Psoas muscle (tissue), 8 donors: ENCODE data around the gene ETV5. TPM values are rescaled to one million over a fixed set of nuclear protein-coding genes. Genes with fewer than 3 reads are reported as not detected.

Source experiments
- ATAC-seq, 4 donors: fragments of 200-7000 bp; cut with Tn5 transposase; one replicate each; pipeline ENCODE4 v1.9.1; 2020; ENCODE audit warnings: moderate library complexity in 3 of 4, mild to moderate bottlenecking in 2 of 4
- DNase-seq, 2 donors: peaks; one replicate each; pipeline ENCODE4 v3.0.0-alpha.2; 2020
- H3K27ac ChIP-seq: fragments of 200-600 bp; one replicate; pipeline ENCODE4 v1.8.0; 2022
- H3K27me3 ChIP-seq, 3 donors: fragments of 200-600 bp in 1 of 3; one replicate each; pipeline versions ENCODE4 v1.6.1 to v1.8.0; 2013 to 2022; ENCODE audit warnings: low read length in 2 of 3, mild to moderate bottlenecking in 2 of 3, moderate library complexity in 1 of 3; ENCODE audit not compliant: insufficient read depth in 3 of 3
- H3K36me3 ChIP-seq, 2 donors: fragments of 200-600 bp in 1 of 2; one replicate each; pipeline versions ENCODE4 v1.6.1 to v1.8.0; 2013 to 2022; ENCODE audit warnings: low read depth in 1 of 2, mild to moderate bottlenecking in 1 of 2, moderate library complexity in 1 of 2; ENCODE audit not compliant: insufficient read depth in 1 of 2
- H3K4me1 ChIP-seq: fragments of 200-600 bp; one replicate; pipeline ENCODE4 v1.8.0; 2022
- H3K4me3 ChIP-seq: fragments of 200-600 bp; one replicate; pipeline ENCODE4 v1.8.0; 2022; ENCODE audit warnings: mild to moderate bottlenecking
- H3K9me3 ChIP-seq: fragments of 200-600 bp; one replicate; pipeline ENCODE4 v1.8.0; 2022
- CTCF ChIP-seq: fragments of 200-600 bp; IDR thresholded peaks from one replicate; pipeline ENCODE4 v1.8.0; 2022; ENCODE audit warnings: antibody characterized with exemption
- WGBS, 3 donors: extraction: QIAGEN DNeasy Blood & Tissue Kit; methylation state at CpG; one replicate each; pipeline versions ENCODE4 v1.1.6 to v1.1.7; 2013; 5-methylcytosine and 5-hydroxymethylcytosine counted together
- intact Hi-C, 2 donors: fragments of 100-400 bp; cut with DNase I; formaldehyde crosslinking; loops; one replicate each; pipeline versions ENCODE4 v1.11.0 to v1.14.2; 2022
- polyA plus RNA-seq, 3 donors: library from polyadenylated mRNA; stranded (reverse); fragments of 200-250 nt; gene quantifications; one replicate each; pipeline ENCODE4 v1.2.3, GENCODE V29; 2013
- total RNA-seq, 4 donors: library from RNA; stranded (reverse); fragmentation: NEBNext Ultra II Directional in 2 of 4; extraction: Animal tissue kit (Norgen Biotek cat#: 25700) in 2 of 4; gene quantifications; one replicate each; pipeline versions ENCODE4 v1.2.1 to v1.2.4, GENCODE V29; 2021 to 2023
- donor health status: healthy with polysubstance abuse.
- donor health status: DM: no; HTN: no; CAD: no; lungs with moderate emphysema.
- donor health status: Bipolar disorder and iron deficiency.
- donor health status: healthy.
- donor health status: DM: yes; HTN: yes; CAD: no.
- donor health status: DM: no; HTN: no; CAD: no.
- donor health status: DM: no; HTN: no; CAD: no.
- donor health status: DM: yes; HTN: yes; CAD: no.

ETV5 gene
- total and polyA plus RNA-seq, 7 donors = 7.2 to 47.1 (median 8.0) TPM

- 53 to 67% (median 58%) methylated on average over 12 of the region's 12 CpGs for WGBS, 3 donors
Measured at GRCh38 chr3:186053954-186054791, 54.7 kb downstream of the ETV5 start.

GRCh38 chr3:186052096-186052840 lies 56.6 kb downstream of the ETV5 start:
- Histone ChIP-seq H3K36me3 (peaks cover 4 to 48% of the 10 kb centered on the region in 2 donors), H3K27me3 (no peaks in the 10 kb centered on the region), H3K4me1 (no peaks in the 10 kb centered on the region), H3K9me3 (no peaks in the 10 kb centered on the region), H3K27ac (no peak overlapping the region), H3K4me3 (no peak overlapping the region)
- WGBS, 3 donors = 91 to 95% (median 91%) methylated on average over 7 of the region's 7 CpGs
- TF ChIP-seq CTCF = no peak
- DNase-seq = no peak
- ATAC-seq = no peak
- intact Hi-C loops = no loop called here

More at GRCh38 chr3:186053954-186054791, 54.7 kb downstream of the ETV5 start:
- Histone ChIP-seq H3K36me3 (peaks cover 4 to 29% of the 10 kb centered on the region in 2 donors), H3K4me3 (no peak overlapping the region), H3K9me3 (no peaks in the 10 kb centered on the region), H3K27me3 (no peaks in the 10 kb centered on the region), H3K4me1 (no peaks in the 10 kb centered on the region), H3K27ac (no peak overlapping the region)
- DNase-seq = no peak
- intact Hi-C loops = no loop called here
- peak in 1 of 4 donors; percentile 41 for ATAC-seq
- TF ChIP-seq CTCF = no peak

- ATAC-seq (no peak), DNase-seq (no peak)
- peaks cover 0 to 15% (median 0%) of the 10 kb centered on the region in 3 donors for H3K27me3 ChIP-seq
- H3K9me3 ChIP-seq = no peaks in the 10 kb centered on the region
- no peak overlapping the region for H3K27ac ChIP-seq
- WGBS, 3 donors = 88 to 90% (median 90%) methylated on average over 4 of the region's 4 CpGs
- no peak overlapping the region for H3K4me3 ChIP-seq
- peaks cover 4 to 45% of the 10 kb centered on the region in 2 donors for H3K36me3 ChIP-seq
- H3K4me1 ChIP-seq = no peaks in the 10 kb centered on the region
- no peak for TF ChIP-seq CTCF
- intact Hi-C loops = no loop called here
Measured at GRCh38 chr3:186049001-186049400, 59.9 kb downstream of the ETV5 start.

GRCh38 chr3:186048119-186048518 lies 60.8 kb downstream of the ETV5 start:
- WGBS, 3 donors = 95 to 99% (median 97%) methylated on average over 3 of the region's 3 CpGs
- no peaks in the 10 kb centered on the region for H3K4me1 ChIP-seq
- ATAC-seq = no peak
- TF ChIP-seq CTCF = no peak
- no peak for DNase-seq
- H3K9me3 ChIP-seq = no peaks in the 10 kb centered on the region
- peaks cover 4 to 44% of the 10 kb centered on the region in 2 donors for H3K36me3 ChIP-seq
- peaks cover 0 to 15% (median 0%) of the 10 kb centered on the region in 3 donors for H3K27me3 ChIP-seq
- H3K4me3 ChIP-seq = no peak overlapping the region
- no peak overlapping the region for H3K27ac ChIP-seq
- intact Hi-C loops = no loop called here
